Nephron (organoid): ENCODE results near the gene ZDHHC19.
"Not testable (repeated sequence)": the region's sequence is repeated elsewhere in the genome, so short reads cannot be mapped to it uniquely, and the experiment has no call there.

Experiments
- H3K27ac Mint-ChIP-seq, 3 experiments: 2 replicates each; pipeline ENCODE4 v1.8.0; 2020; ENCODE audit warnings: mixed read lengths in 3 of 3, mild to moderate bottlenecking in 2 of 3, moderate library complexity in 1 of 3
- H3K27me3 Mint-ChIP-seq: 2 replicates; pipeline ENCODE4 v1.8.0; 2021; ENCODE audit warnings: low read depth, mild to moderate bottlenecking, moderate library complexity, mixed read lengths
- H3K36me3 Mint-ChIP-seq: 2 replicates; pipeline ENCODE4 v1.8.0; 2020; ENCODE audit warnings: low read depth, mixed read lengths
- H3K4me1 Mint-ChIP-seq: 2 replicates; pipeline ENCODE4 v1.8.0; 2020; ENCODE audit warnings: mixed read lengths
- H3K4me3 Mint-ChIP-seq, 3 experiments: 2 replicates each; pipeline ENCODE4 v1.8.0; 2020; ENCODE audit warnings: mild to moderate bottlenecking in 3 of 3, mixed read lengths in 3 of 3, moderate library complexity in 2 of 3
- H3K9me3 Mint-ChIP-seq: 2 replicates; pipeline ENCODE4 v1.8.0; 2020; ENCODE audit warnings: mixed read lengths
- TF ChIP-seq, protein P1 (sequence below), 3 experiments: fragments of 200-600 bp; sonication (generic); IDR thresholded peaks; one replicate each; pipeline ENCODE4 v1.5.0; 2021; ENCODE audit warnings: antibody characterized with exemption in 3 of 3; ENCODE audit not compliant: unreplicated experiment in 3 of 3

The ZDHHC19 gene

GRCh38 chr3:196169836-196170240 is 41.4 kb downstream of the ZDHHC19 start:
- Mint-ChIP-seq H3K27me3 (no peaks in the 10 kb centered on the region), H3K4me1 (peaks cover 5% of the 10 kb centered on the region), H3K27ac (no peak overlapping the region), H3K9me3 (no peaks in the 10 kb centered on the region), H3K4me3 (no peak overlapping the region), H3K36me3 (no peaks in the 10 kb centered on the region)
- TF ChIP-seq, protein P1, sequence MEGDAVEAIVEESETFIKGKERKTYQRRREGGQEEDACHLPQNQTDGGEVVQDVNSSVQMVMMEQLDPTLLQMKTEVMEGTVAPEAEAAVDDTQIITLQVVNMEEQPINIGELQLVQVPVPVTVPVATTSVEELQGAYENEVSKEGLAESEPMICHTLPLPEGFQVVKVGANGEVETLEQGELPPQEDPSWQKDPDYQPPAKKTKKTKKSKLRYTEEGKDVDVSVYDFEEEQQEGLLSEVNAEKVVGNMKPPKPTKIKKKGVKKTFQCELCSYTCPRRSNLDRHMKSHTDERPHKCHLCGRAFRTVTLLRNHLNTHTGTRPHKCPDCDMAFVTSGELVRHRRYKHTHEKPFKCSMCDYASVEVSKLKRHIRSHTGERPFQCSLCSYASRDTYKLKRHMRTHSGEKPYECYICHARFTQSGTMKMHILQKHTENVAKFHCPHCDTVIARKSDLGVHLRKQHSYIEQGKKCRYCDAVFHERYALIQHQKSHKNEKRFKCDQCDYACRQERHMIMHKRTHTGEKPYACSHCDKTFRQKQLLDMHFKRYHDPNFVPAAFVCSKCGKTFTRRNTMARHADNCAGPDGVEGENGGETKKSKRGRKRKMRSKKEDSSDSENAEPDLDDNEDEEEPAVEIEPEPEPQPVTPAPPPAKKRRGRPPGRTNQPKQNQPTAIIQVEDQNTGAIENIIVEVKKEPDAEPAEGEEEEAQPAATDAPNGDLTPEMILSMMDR (IDR thresholded peaks at IDR 0.05; ENCODE audit: unreplicated experiment in 3 of 3), result no peak

- Mint-ChIP-seq H3K36me3 (no peaks in the 10 kb centered on the region), H3K9me3 (no peaks in the 10 kb centered on the region), H3K4me1 (peaks cover 5% of the 10 kb centered on the region), H3K27ac (no peak overlapping the region), H3K27me3 (no peaks in the 10 kb centered on the region), H3K4me3 (no peak overlapping the region)
- TF ChIP-seq, protein P1 (IDR thresholded peaks at IDR 0.05; ENCODE audit: unreplicated experiment in 3 of 3), result no peak
Observed at GRCh38 chr3:196168808-196169391, 42.3 kb downstream of the ZDHHC19 start.

DNA sequence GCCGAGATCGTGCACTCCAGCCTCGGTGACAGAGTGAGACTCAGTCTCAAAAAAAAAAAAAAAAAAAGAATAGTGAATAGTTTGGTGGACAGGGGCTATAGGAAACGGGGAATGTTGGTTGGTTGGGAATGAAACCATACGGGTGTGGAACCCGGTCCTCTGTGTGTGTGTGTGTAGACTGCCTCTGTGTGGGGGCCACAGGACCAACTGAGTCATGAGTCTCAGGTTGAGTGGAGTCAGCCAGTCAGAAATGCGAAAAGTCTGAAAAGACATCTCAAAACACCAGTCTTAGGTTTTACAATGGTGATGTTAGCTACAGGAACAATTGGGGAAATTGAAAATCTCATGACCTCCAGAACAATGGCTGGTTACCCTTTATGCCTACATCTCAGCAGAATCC is 44.5 kb downstream of the ZDHHC19 start:
- H3K4me1 Mint-ChIP-seq, result peaks cover 5% of the 10 kb centered on the region
- no peaks in the 10 kb centered on the region for H3K27me3 Mint-ChIP-seq
- TF ChIP-seq, protein P1 (IDR thresholded peaks at IDR 0.05; ENCODE audit: unreplicated experiment in 3 of 3), result no peak

DNA sequence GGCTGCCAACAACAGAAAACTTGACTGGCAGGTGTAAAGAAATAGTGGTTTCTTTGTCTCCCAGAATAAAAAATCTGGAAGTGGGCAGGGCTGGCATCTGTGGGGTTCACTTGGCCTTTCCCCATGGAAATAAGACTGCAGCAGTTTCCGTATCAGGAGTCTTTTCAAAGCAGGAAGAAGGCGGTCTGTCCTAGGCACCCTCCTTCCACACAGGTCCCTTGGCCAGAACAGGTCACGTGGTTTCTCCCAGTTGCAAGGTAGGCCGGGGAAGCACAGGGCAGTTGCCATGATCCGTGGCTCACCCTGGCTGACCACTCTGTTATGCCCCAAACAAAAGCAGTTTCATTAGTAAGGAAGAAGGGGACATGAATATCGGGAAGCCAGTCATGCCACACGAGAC is 45.4 kb downstream of the ZDHHC19 start:
- no peaks in the 10 kb centered on the region for H3K27me3 Mint-ChIP-seq
- peaks cover 5% of the 10 kb centered on the region for H3K4me1 Mint-ChIP-seq
- no peak overlapping the region for H3K27ac Mint-ChIP-seq
- H3K9me3 Mint-ChIP-seq, result no peaks in the 10 kb centered on the region
- H3K4me3 Mint-ChIP-seq, result no peak overlapping the region
- no peaks in the 10 kb centered on the region for H3K36me3 Mint-ChIP-seq
- TF ChIP-seq, protein P1 (IDR thresholded peaks at IDR 0.05; ENCODE audit: unreplicated experiment in 3 of 3), result no peak

More for the DNA sequence above, 44.5 kb downstream of the ZDHHC19 start:
- Mint-ChIP-seq H3K36me3 (no peaks in the 10 kb centered on the region), H3K27ac (no peak overlapping the region), H3K4me3 (no peak overlapping the region), H3K9me3 (no peaks in the 10 kb centered on the region)

DNA sequence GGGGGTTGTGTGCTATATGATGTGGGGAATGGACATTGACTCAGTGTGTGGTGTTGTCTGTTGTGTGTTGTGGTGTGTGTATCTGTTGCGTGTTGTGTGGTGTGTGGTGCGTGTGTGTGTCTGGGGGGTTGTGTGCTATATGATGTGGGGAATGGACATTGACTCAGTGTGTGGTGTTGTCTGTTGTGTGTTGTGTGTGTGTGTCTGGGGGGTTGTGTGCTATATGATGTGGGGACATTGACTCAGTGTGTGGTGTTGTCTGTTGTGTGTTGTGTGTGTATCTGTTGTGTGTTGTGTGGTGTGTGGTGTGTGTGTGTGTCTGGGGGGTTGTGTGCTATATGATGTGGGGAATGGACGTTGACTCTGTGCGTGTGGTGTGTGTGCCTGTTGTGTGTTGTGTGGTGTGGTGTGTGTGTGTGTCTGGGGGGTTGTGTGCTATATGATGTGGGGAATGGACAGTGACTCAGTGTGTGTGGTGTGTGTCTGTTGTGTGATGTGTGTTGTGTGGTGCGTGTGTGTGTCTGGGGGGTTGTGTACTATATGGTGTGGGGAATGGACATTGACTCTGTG is 46.1 kb downstream of the ZDHHC19 start:
- H3K36me3 Mint-ChIP-seq, H3K27me3 Mint-ChIP-seq, H3K9me3 Mint-ChIP-seq, H3K27ac Mint-ChIP-seq, H3K4me3 Mint-ChIP-seq: not testable (repeated sequence)
- H3K4me1 Mint-ChIP-seq, result peaks cover 10% of the 10 kb centered on the region

- TF ChIP-seq, protein P1 (IDR thresholded peaks at IDR 0.05; ENCODE audit: unreplicated experiment in 3 of 3), result no peak
- H3K36me3 Mint-ChIP-seq, result no peaks in the 10 kb centered on the region
- no peaks in the 10 kb centered on the region for H3K27me3 Mint-ChIP-seq
- H3K9me3 Mint-ChIP-seq, result no peaks in the 10 kb centered on the region
- peaks cover 10% of the 10 kb centered on the region for H3K4me1 Mint-ChIP-seq
- no peak overlapping the region for H3K27ac Mint-ChIP-seq
- H3K4me3 Mint-ChIP-seq, result no peak overlapping the region
Observed at GRCh38 chr3:196164576-196164975, 46.6 kb downstream of the ZDHHC19 start.
